ENCODE data around the gene ANLN. TPM values are rescaled to one million over a fixed set of nuclear protein-coding genes. Genes with fewer than 3 reads are reported as not detected.

ANLN gene
- total and polyA plus RNA-seq, 10 donors = 0.91 to 14.9 (median 3.2) TPM

DNA sequence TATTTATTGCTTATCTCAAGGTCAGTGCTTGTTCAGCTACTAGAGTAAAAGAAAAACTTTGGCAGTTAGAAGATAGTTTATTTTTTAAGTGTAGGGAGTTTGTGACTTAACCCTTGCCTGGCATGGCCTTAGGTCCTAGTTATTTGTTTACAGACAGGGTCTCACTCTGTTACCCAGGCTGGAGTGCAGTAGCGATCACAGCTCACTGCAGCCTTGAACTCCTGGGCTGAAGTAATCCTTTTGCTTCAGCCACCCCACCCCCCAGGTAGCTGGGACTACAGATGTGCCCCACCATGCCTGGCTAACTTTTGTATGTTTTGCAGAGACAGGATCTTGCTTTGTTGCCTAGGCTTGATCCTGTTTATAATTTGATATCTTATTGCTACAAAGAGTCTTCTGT lies 4.2 kb downstream of the ANLN start:
- 62 to 93% (median 77%) methylated on average over 1 of the region's 1 CpG for WGBS, 5 donors
- Histone ChIP-seq H3K4me1 (peaks cover 8 to 36% (median 25%) of the 10 kb centered on the region in 6 donors), H3K9me3 (no peaks in the 10 kb centered on the region), H3K36me3 (peaks cover 0 to 8% (median 0%) of the 10 kb centered on the region in 6 donors), H3K27ac (no peak overlapping the region), H3K4me3 (no peak overlapping the region), H3K27me3 (replicated peaks in 1 of 7) (peaks cover 0 to 5% (median 0%) of the 10 kb centered on the region in 7 donors)
- intact Hi-C loops (cut with DNase I; ENCODE audit: low total_unique reads) = no loop called here
- TF ChIP-seq, protein P1, sequence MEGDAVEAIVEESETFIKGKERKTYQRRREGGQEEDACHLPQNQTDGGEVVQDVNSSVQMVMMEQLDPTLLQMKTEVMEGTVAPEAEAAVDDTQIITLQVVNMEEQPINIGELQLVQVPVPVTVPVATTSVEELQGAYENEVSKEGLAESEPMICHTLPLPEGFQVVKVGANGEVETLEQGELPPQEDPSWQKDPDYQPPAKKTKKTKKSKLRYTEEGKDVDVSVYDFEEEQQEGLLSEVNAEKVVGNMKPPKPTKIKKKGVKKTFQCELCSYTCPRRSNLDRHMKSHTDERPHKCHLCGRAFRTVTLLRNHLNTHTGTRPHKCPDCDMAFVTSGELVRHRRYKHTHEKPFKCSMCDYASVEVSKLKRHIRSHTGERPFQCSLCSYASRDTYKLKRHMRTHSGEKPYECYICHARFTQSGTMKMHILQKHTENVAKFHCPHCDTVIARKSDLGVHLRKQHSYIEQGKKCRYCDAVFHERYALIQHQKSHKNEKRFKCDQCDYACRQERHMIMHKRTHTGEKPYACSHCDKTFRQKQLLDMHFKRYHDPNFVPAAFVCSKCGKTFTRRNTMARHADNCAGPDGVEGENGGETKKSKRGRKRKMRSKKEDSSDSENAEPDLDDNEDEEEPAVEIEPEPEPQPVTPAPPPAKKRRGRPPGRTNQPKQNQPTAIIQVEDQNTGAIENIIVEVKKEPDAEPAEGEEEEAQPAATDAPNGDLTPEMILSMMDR (IDR thresholded peaks at IDR 0.05 in 8 of 11, conservative IDR thresholded peaks at IDR 0.05 in 3 of 11) = no peak
- no peak for TF ChIP-seq POLR2AphosphoS5 (IDR thresholded peaks at IDR 0.05)
- no peak for TF ChIP-seq POLR2A (IDR thresholded peaks at IDR 0.05)
- DNase-seq = no peak

DNA sequence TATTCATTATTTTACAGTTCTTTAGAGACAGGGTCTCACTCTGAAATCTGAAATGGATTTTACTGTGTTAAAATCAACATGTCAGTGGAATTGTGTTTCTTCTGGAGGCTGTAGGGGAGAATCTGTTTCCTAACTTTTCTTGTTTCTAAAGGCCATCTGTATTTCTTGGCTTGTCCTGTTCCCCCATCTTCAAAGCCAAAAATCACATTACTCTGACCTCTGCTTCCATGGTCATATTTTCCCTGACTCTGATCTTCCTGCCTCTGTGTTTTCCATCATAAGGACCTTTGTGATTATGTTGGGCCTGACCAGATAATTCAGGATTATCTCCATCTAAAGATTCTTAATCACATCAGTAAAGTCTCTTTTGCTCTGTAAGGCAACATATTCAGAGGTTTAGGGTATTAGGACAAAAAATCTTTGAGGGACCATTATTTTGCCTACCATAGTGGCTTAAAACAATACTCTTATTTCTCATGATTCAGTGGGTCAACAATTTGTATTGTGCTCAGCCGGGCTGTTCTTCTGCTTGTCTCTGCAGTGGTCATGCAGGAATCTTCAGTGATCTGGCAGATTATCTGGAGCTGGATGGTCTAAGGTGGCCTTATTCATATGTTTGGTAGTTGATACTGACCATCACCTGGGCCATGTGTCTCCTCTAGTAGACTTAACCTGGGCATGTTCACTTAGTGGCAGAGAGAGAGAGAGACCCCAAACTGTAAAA lies 5.7 kb downstream of the ANLN start:
- no peaks in the 10 kb centered on the region for H3K9me3 ChIP-seq
- H3K27ac ChIP-seq = no peak overlapping the region
- H3K4me1 ChIP-seq = peaks cover 5 to 22% (median 17%) of the 10 kb centered on the region in 6 donors
- peaks cover 0 to 15% (median 0%) of the 10 kb centered on the region in 6 donors for H3K36me3 ChIP-seq
- H3K4me3 ChIP-seq = no peak overlapping the region
- TF ChIP-seq POLR2A (IDR thresholded peaks at IDR 0.05) = no peak
- TF ChIP-seq POLR2AphosphoS5 (IDR thresholded peaks at IDR 0.05) = no peak
- TF ChIP-seq, protein P1 (IDR thresholded peaks at IDR 0.05 in 8 of 11, conservative IDR thresholded peaks at IDR 0.05 in 3 of 11) = no peak
- 94 to 100% (median 100%) methylated on average over 1 of the region's 1 CpG for WGBS, 5 donors
- intact Hi-C loops (cut with DNase I; ENCODE audit: low total_unique reads) = no loop called here
- H3K27me3 ChIP-seq (replicated peaks in 1 of 7) = peaks cover 0 to 5% (median 0%) of the 10 kb centered on the region in 7 donors
- DNase-seq = no peak

DNA sequence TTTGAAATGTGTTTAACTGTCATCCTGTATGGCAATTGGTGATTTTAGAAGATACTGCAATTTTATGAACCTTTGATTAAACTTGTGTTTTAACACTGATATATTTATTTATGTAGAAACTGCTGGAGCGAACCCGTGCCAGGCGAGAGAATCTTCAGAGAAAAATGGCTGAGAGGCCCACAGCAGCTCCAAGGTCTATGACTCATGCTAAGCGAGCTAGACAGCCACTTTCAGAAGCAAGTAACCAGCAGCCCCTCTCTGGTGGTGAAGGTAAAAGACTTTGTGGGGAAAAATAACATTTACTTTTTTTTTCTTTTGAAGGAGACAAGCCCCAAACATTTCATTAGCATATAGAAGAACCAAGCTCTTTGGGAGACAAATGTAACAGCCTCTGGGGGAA lies 6.5 kb downstream of the ANLN start:
- DNase-seq = no peak
- Histone ChIP-seq H3K27me3 (replicated peaks in 1 of 7) (peaks cover 0 to 5% (median 0%) of the 10 kb centered on the region in 7 donors), H3K4me1 (peaks cover 0 to 14% (median 9%) of the 10 kb centered on the region in 6 donors), H3K27ac (no peak overlapping the region), H3K9me3 (no peaks in the 10 kb centered on the region), H3K36me3 (peaks cover 0 to 23% (median 0%) of the 10 kb centered on the region in 6 donors), H3K4me3 (no peak overlapping the region)
- intact Hi-C loops (cut with DNase I; ENCODE audit: low total_unique reads) = no loop called here
- 85 to 95% (median 88%) methylated on average over 4 of the region's 4 CpGs for WGBS, 5 donors
- TF ChIP-seq, protein P1 (IDR thresholded peaks at IDR 0.05 in 8 of 11, conservative IDR thresholded peaks at IDR 0.05 in 3 of 11) = no peak
- TF ChIP-seq POLR2A (IDR thresholded peaks at IDR 0.05) = no peak
- TF ChIP-seq POLR2AphosphoS5 (IDR thresholded peaks at IDR 0.05) = no peak

DNA sequence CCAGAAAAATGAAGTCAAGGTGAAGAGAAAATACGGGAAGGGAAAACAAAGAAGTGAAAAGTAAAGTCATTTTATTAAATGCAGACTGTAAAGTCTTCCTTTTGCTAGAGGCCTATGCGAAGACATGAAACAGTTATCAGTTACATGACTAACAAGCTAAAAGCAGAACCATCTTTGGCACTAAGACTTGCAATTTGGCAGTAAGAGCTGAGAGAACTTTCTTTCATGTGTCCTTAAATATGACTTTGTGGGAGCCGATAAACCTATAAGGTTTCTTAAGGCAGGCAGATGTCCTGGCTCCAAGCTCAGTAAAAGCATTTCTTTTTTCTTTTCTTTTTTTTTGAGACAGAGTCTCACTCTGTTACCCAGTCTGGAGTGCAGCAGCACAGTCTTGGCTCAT lies 10.4 kb downstream of the ANLN start:
- no peaks in the 10 kb centered on the region for H3K4me1 ChIP-seq
- no peak overlapping the region for H3K27ac ChIP-seq
- no peak for DNase-seq
- TF ChIP-seq POLR2A (IDR thresholded peaks at IDR 0.05) = no peak
- no peak for TF ChIP-seq POLR2AphosphoS5 (IDR thresholded peaks at IDR 0.05)
- TF ChIP-seq, protein P1 (IDR thresholded peaks at IDR 0.05 in 8 of 11, conservative IDR thresholded peaks at IDR 0.05 in 3 of 11) = no peak
- peaks cover 0 to 61% (median 0%) of the 10 kb centered on the region in 6 donors for H3K36me3 ChIP-seq
- H3K9me3 ChIP-seq = no peaks in the 10 kb centered on the region
- H3K27me3 ChIP-seq (replicated peaks in 1 of 7) = no peaks in the 10 kb centered on the region
- intact Hi-C loops (cut with DNase I; ENCODE audit: low total_unique reads) = no loop called here
- WGBS, 5 donors = 84 to 90% (median 85%) methylated on average over 3 of the region's 3 CpGs
- H3K4me3 ChIP-seq = no peak overlapping the region
